Measurements from ENCODE around the gene TMPRSS3. TPM values are rescaled to one million over a fixed set of nuclear protein-coding genes. Genes with fewer than 3 reads are reported as not detected.

Gene TMPRSS3
- total RNA-seq, 1 experiment from 2014 or later = 2.0 TPM

DNA sequence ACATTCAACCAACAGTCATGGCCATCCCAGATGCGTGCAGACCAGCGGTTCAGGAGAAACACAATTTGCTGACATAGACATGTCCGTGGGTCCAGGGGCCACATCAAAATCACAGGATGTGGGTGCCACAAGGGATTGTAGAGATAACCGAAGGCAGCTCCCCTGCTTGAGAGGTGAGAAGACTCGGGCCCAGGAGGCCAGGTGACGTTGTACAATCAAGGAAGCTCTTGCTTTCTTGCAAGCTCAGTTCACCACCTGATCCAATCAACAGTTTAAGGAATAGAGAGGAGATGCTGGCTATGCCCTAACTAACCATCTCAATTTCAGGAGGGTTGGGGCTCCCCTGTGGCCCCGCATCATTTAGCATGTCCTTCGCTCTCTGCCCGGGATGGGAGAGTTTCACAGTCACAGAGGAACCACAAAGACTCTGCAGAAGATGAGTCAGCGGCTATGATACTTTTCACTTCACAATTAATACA, 27.4 kb upstream of the TMPRSS3 start:
- H3K4me3 Mint-ChIP-seq (ENCODE audit: unreplicated experiment) = no peak overlapping the region
- intact Hi-C loops (cut with micrococcal nuclease) = no loop called here

DNA sequence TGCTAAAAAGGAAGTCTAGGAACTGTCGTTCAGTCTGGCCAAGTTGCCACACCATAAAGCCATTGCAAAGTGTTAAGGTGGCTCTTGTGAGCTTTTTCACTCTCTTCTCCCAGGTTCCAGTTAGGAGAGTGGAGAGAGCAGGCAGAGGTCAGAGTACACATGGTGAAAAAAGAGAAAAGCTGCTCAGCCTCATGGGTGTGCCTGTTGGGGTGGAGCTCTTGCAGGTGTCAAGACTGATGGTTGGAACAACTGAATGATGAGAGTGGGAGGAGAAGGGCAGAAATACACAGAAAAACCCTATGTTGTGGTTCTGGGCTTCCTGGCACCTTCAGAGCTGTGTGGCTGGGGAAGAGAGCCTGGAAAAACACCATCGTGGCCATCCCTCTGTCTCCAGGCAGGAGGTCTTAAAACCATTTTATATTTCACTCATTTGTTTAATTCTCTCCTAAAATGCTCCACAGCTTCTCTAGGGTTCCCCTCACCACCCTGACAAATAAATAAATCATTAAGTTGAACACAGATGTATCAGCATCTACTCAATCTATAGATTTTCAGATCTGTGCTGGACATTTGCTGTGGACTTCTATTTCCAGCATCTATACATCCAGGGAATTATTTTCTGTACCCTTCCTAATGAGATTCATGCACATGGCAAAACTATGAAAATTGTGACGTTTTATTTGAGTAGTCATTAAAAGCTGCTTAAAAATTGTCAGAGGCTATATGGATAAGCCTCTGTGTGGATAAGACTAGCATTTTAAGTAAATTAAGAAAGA, 25.4 kb upstream of the TMPRSS3 start:
- intact Hi-C loops (cut with micrococcal nuclease) = no loop called here
- Mint-ChIP-seq H3K9me3 (ENCODE audit: unreplicated experiment) (no peaks in the 10 kb centered on the region), H3K36me3 (ENCODE audit: insufficient read depth, unreplicated experiment) (no peaks in the 10 kb centered on the region), H3K27me3 (ENCODE audit: insufficient read depth, unreplicated experiment) (peaks cover 75% of the 10 kb centered on the region), H3K27ac (ENCODE audit: low read depth, unreplicated experiment) (no peak overlapping the region), H3K4me3 (ENCODE audit: unreplicated experiment) (no peak overlapping the region), H3K4me1 (ENCODE audit: insufficient read depth, unreplicated experiment) (no peaks in the 10 kb centered on the region)
- TF ChIP-seq, protein P1, sequence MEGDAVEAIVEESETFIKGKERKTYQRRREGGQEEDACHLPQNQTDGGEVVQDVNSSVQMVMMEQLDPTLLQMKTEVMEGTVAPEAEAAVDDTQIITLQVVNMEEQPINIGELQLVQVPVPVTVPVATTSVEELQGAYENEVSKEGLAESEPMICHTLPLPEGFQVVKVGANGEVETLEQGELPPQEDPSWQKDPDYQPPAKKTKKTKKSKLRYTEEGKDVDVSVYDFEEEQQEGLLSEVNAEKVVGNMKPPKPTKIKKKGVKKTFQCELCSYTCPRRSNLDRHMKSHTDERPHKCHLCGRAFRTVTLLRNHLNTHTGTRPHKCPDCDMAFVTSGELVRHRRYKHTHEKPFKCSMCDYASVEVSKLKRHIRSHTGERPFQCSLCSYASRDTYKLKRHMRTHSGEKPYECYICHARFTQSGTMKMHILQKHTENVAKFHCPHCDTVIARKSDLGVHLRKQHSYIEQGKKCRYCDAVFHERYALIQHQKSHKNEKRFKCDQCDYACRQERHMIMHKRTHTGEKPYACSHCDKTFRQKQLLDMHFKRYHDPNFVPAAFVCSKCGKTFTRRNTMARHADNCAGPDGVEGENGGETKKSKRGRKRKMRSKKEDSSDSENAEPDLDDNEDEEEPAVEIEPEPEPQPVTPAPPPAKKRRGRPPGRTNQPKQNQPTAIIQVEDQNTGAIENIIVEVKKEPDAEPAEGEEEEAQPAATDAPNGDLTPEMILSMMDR (IDR thresholded peaks at IDR 0.05; ENCODE audit: unreplicated experiment) = no peak
- no TSS peak for BruUV-seq (replicated peaks)
- no peak for DNase-seq (ENCODE audit: unreplicated experiment)
- CTCF ChIA-PET = no interaction called here
- POLR2A ChIA-PET = no interaction called here

More for the DNA sequence above, 27.4 kb upstream of the TMPRSS3 start:
- Mint-ChIP-seq H3K4me1 (ENCODE audit: insufficient read depth, unreplicated experiment) (no peaks in the 10 kb centered on the region), H3K27ac (ENCODE audit: low read depth, unreplicated experiment) (no peak overlapping the region), H3K9me3 (ENCODE audit: unreplicated experiment) (no peaks in the 10 kb centered on the region), H3K27me3 (ENCODE audit: insufficient read depth, unreplicated experiment) (peaks cover 85% of the 10 kb centered on the region), H3K36me3 (ENCODE audit: insufficient read depth, unreplicated experiment) (no peaks in the 10 kb centered on the region)
- POLR2A ChIA-PET = no interaction called here
- DNase-seq (ENCODE audit: unreplicated experiment) = no peak
- BruUV-seq (replicated peaks) = no TSS peak
- TF ChIP-seq, protein P1 (IDR thresholded peaks at IDR 0.05; ENCODE audit: unreplicated experiment) = no peak
- CTCF ChIA-PET = interaction anchor here (0.6 to 1.6 kb wide), 3 partner anchors 10 to 55 kb away, joined by 3 to 4 read pairs (median 3); no protein-coding TSS in a partner anchor

DNA sequence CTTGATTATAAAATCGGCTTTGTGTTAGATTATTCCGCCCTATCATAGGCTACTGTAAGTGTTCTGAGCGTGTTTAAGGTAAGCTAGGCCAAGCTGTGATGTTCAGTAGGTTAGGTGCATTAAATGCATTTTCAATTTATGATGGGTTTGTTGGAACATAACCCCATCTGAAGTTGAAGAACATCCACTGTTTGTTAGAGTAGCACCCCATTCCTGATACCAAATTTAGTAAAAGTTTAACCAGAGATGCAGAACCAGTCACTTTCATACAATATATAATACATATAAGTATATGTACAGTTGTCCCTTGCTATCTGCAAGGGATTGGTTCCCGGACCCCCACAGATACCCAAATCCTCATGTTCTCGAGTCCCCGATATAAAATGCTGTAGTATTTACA, 24.0 kb upstream of the TMPRSS3 start:
- peaks cover 61% of the 10 kb centered on the region for H3K27me3 Mint-ChIP-seq (ENCODE audit: insufficient read depth, unreplicated experiment)
- no peak overlapping the region for H3K4me3 Mint-ChIP-seq (ENCODE audit: unreplicated experiment)
- BruUV-seq (replicated peaks) = no TSS peak
- H3K4me1 Mint-ChIP-seq (ENCODE audit: insufficient read depth, unreplicated experiment) = peaks cover 3% of the 10 kb centered on the region
- intact Hi-C loops (cut with micrococcal nuclease) = no loop called here
- H3K27ac Mint-ChIP-seq (ENCODE audit: low read depth, unreplicated experiment) = no peak overlapping the region
- TF ChIP-seq, protein P1 (IDR thresholded peaks at IDR 0.05; ENCODE audit: unreplicated experiment) = no peak
- DNase-seq (ENCODE audit: unreplicated experiment) = no peak
- ChIA-PET POLR2A (no interaction called here), CTCF (no interaction called here)
- no peaks in the 10 kb centered on the region for H3K36me3 Mint-ChIP-seq (ENCODE audit: insufficient read depth, unreplicated experiment)
- no peaks in the 10 kb centered on the region for H3K9me3 Mint-ChIP-seq (ENCODE audit: unreplicated experiment)

DNA sequence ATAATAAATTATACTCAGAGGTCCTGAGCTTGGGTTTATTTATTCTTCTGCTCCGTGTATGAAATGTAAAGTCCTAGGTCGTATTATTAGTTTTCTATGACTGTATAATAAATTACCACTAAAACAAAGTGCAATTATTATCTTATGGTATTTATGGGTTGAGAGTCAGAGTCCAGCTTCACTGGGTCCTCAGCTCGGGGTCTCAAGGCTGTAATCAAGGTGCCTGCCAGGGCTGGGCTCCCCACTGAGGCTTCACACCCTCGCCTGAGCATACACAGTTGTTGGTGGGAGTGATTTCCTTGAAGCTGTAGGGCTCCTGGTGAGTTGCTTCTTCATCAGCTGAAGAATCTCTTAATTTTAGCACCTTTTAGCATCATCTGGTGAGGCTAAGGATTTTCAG, 23.0 kb upstream of the TMPRSS3 start:
- ChIA-PET POLR2A (no interaction called here), CTCF (no interaction called here)
- Mint-ChIP-seq H3K27me3 (ENCODE audit: insufficient read depth, unreplicated experiment) (peaks cover 52% of the 10 kb centered on the region), H3K9me3 (ENCODE audit: unreplicated experiment) (no peaks in the 10 kb centered on the region), H3K36me3 (ENCODE audit: insufficient read depth, unreplicated experiment) (no peaks in the 10 kb centered on the region), H3K4me3 (ENCODE audit: unreplicated experiment) (no peak overlapping the region), H3K4me1 (ENCODE audit: insufficient read depth, unreplicated experiment) (peaks cover 5% of the 10 kb centered on the region), H3K27ac (ENCODE audit: low read depth, unreplicated experiment) (no peak overlapping the region)
- DNase-seq (ENCODE audit: unreplicated experiment) = no peak
- BruUV-seq (replicated peaks) = no TSS peak
- TF ChIP-seq, protein P1 (IDR thresholded peaks at IDR 0.05; ENCODE audit: unreplicated experiment) = no peak
- intact Hi-C loops (cut with micrococcal nuclease) = no loop called here

All from MCF 10A (cell line).